HG02973 (cell line): ENCODE measurements around the gene CLEC9A.

Experiments
- ATAC-seq: cut with Tn5 transposase; IDR thresholded peaks from one replicate; pipeline ENCODE4 v1.9.1; 2021; ENCODE audit warnings: moderate library complexity; ENCODE audit not compliant: unreplicated experiment

CLEC9A gene

DNA sequence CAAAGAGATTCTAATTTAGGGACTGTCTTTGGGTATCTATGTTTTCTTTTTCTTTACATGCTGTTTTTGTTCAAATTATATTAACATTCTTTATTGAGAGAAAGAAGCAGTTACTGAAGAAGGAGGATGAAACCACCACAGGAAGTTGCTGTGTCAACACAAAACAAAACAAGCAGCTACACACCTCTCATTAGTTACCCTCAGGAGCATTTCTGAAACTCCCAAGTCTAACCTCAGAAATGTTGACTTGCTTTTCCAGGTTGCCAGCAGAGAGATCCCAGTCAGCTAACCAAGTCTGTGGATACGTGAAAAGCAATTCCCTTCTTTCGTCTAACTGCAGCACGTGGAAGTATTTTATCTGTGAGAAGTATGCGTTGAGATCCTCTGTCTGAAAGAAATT is 34.8 kb downstream of the CLEC9A start:
- no peak for ATAC-seq

DNA sequence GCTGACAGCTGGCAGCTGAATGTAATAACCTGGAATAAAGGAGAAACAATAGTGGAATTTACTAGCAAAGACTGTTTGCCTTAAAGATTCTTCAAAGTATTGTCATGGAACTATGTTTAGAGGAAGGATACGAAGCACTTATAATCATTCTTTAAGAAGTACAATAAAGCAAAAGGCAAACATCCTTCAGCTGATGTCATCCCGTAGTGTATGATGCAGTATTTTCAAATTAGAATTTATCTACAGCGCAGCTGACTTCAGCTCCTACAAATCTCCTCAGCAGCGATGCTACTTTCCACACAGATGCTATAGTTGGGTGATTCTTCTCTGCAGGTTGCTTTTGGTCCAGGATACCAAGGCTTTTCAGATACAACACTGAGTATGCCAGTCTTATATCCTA is 36.8 kb downstream of the CLEC9A start:
- ATAC-seq, result no peak

DNA sequence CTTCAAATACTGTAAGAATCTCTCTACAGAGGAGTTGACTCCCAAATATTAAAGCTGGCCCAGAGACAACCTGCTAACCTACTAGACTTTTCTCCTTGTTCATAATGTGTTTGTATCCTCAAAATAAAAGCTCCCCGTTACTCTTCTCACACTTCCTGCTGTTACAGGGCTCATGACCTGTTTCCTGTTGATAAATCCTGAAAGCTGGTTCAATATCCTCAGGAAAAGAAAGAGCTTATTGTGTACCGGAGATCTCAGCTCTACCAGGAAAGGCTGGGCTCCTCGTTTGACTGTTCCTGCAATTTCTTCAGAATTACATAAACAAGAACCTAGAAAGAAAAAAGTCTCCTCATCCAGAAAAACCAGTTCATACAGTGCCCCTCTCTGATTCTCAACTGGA is 37.5 kb downstream of the CLEC9A start:
- no peak for ATAC-seq

DNA sequence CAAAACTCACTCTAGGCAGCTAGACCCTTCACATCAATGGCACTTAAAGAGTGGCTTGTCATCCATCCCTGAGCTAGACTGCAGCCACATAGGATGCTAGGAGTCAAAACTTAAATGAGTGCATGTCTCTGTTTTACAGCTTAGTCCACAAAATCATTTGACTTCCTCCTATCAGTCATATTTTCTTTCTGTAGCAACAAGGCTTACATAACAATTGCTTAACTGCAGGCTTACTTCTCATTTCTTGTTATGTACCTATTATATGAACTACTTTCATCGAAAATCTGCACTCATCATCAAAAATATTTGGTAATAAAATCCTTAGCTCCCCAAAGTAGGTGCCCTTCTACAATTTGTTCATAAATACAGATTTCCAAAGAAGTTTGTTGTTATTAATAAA is 38.2 kb downstream of the CLEC9A start:
- ATAC-seq, result no peak

DNA sequence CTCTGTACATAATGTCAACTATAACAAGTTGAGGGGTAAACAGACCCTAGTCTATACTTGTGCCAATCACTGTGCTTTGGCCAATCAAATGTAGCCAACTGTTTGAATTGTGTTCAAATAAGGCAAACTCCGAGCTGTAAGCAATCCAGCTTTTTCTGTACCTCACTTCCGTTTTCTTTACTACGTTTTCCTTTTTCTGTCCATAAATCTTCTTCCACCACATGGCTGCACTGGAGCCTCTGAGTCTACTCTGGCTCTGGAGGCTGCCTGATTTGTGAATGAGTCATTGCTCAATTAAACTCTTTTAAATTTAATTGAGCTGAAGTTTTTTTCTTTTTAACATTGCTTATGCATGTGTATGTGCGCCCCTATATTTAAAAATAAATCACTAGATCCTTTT is 38.6 kb downstream of the CLEC9A start:
- no peak for ATAC-seq

DNA sequence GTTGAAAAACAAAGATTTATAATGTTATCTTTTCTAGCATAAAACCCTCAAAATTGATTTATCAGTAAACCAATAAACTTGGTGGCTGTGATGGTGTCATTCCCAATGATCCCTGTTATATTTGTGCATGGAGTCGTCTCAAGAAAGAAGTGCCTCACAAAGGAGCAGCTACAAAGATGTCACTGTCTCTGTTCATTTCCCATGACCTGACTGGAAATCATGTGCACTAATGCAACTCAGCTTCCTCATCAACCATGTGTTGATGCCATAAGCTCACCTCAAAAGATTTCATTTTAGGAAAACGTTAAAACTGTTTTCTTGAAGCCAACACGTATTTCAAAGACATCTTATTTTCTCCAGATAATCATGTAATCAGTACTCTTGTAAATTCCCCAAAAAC is 39.5 kb downstream of the CLEC9A start:
- ATAC-seq, result no peak

DNA sequence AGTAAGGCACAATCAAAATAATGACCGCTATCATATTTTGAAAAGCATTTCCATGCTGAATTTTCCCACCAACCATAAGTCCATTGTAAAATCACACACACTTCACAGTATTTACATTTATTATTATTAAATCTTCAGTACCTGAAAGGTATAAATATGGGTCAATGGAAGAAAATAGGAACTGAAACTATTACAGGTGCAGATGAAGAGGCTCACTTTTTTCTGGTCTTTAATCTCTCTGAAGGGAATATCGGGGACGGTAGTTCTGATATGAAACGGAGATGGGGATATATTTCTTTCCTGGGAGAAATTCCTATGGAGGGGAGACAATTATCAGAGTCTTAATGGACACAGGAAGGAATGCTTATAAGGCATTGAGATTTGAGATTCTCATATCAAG is 39.9 kb downstream of the CLEC9A start:
- ATAC-seq, result no peak

DNA sequence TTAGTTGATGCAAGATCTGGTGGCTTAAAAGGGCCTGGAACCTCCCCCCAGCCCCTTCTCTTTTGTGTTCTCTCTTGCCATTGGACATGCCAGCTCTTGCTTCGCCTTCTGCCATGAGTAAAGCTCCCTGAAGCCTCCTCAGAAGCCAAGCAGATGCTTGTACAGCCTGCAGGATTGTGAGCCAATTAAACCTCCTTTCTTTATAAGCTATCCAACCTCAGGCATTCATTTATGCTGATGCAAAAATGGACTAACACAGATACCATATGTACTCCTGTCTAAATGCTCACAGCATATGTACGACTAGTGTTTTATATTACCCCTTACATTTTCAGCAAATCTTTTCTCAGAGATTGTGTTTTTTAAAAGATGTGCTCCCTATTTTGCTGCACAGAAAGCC is 41.6 kb downstream of the CLEC9A start:
- ATAC-seq, result no peak

DNA sequence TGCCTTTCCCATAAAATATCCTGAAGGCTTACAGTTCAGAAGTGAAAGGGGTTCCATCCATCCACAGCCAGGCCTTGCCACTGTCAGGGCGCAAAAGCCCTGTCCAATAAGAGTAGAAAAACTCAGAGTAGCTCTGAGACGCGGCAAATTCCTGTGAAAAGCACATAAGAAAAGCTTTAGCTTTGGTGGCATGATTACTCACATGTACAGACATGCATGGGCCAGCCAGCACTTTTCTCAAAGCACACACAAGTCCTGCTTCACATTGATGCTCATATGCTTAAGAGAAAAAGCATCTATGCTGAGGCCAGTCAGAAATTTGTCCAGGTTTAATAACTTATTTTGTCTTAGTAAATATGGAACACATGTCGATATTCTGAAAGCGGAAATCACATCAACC is 42.8 kb downstream of the CLEC9A start:
- ATAC-seq, result no peak

DNA sequence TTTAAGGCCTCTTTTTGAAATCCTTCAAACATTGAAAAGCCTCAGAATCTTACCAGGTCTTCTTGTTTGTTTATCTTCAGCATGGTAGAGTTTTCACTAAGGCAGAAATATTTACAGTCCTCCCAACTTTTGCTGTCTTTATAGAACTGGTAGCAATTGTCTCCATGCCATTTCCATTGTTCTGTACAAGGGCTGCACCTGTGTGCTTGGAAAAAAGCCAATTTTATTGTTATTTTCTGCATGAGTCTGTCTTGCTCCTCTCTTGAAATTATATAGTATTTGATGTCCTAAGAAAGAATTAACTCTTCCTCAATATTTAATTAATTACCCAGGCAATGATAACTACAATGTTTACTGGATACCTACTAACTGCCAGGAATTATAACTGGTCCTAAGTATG is 45.0 kb downstream of the CLEC9A start:
- no peak for ATAC-seq

DNA sequence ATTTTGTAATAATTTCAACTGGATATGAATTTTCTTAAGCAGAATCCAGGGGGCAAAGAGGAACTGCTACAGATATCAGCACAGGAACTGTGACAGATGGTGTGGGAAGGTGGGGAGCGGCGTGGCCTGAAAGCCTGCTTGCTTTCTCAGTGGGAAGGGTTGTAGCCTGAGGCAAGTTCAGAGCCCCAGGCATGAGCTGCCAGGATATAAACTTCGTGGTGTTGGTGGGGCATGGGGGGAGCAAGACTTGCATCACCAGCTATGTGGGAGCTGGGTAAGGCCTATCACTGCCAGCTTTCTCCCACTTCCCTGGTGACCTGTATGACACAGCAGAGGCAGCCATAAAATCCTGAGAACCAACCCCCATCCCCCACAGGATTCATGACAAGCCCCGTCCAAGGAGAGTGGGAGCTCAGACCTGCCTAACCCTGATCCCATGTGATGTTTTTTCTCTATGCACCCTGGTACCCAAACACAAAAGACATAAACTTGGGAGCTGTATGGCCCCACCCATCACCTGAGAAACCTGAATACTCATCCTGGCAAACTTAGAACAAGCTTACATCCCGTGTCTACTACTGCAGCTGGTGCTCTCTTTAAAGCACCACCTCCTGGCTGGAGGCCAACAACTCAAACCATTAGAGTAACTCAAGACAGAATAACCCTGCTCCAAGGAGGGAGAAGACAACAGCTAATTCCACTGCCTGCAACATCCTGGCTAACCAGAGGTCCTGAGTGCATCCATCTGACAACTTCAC is 51.8 kb downstream of the CLEC9A start:
- no peak for ATAC-seq

DNA sequence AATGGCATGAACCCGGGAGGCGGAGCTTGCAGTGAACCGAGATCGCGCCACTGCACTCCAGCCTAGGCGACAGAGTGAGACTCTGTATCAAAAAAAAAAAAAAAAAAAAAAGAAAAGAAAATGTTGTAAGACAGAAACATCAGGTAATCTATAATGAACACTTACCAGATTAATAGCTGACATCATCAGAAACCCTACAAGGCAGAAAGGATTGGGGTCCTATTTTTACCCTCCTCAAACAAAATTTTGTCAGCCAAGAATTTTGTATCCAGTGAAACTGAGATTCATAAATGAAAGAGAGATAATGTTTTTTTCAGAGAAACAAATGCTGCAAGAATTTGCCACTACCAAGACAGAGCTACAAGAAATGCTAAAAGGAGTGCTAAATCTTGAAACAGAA is 54.3 kb downstream of the CLEC9A start:
- no peak for ATAC-seq

DNA sequence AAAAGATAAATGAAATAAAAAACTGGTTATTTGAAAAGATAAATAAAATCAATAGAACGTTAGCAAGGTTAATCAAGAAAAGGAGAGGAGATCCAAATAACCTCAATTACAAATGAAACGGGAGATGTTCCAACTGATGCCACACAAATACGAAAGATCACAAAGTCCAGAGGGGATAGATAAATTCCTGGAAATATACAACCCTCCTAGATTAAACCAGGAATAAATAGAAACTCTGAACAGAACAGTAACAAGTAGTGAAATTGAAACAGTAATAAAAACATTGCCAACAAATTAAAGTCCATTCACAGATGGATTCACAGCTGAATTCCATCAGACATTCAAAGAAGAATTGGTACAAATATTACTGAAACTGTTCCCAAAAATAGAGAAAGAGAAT is 55.9 kb downstream of the CLEC9A start:
- ATAC-seq, result no peak

DNA sequence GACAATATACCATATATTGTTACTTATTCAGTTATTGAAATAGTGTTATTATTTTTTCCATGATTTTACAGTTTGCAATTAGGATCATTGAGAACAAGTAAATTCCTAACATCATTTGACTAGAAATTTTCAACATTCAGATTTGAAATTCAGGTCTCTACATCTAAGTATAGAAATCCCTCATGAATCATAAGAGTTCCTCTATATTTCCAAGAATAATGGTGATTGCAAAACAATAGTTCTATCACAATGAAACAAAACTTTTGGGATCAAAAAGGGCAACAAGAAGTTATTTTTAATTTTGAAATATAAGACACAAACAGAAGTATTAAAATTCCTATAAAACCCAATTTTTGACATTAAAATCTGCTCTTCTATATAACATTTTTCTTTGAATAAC is 57.5 kb downstream of the CLEC9A start:
- ATAC-seq, result no peak

DNA sequence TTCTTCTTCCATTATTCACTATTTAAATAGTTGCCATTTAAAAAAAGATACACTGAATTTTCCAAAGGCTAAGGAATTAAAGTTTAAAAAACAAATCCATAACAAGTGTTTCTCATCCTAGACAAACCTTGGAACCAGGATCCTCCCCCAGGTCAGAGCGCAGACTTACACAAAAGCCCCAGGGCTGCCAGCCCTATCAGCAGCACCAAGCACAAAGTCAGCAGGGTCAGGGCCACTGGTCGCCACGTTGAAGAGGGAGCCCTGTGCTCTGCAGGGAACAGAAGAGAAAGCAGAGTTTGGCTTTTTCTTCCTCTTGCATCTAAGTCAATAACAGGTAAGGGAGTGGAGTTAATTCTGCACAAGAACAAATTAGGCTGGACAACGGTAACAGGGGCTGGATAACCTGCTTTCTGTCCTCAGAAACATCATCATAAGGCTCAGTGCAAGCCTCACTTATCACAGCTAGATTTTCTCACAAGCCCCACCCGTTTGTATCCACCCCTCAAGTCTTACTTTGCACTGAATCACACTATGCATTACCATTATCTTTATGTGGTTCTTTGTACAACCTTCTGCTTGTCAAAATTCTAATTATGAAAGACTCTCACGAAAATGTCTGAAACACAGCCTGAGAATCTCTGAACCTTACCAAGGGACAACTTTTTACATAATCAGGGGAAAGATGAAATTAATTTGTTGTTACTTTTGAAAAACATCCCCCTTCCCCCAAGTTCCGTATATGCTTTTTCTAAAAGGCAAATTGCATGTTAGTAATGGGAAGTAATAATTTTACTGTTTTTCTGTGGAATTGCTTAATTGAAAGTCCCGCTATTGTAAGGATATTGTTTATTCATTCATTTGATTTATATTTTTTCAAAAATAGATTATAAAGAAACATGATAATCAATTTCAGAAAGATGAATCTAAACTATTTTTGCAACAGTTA is 58.7 kb downstream of the CLEC9A start:
- ATAC-seq, result no peak

DNA sequence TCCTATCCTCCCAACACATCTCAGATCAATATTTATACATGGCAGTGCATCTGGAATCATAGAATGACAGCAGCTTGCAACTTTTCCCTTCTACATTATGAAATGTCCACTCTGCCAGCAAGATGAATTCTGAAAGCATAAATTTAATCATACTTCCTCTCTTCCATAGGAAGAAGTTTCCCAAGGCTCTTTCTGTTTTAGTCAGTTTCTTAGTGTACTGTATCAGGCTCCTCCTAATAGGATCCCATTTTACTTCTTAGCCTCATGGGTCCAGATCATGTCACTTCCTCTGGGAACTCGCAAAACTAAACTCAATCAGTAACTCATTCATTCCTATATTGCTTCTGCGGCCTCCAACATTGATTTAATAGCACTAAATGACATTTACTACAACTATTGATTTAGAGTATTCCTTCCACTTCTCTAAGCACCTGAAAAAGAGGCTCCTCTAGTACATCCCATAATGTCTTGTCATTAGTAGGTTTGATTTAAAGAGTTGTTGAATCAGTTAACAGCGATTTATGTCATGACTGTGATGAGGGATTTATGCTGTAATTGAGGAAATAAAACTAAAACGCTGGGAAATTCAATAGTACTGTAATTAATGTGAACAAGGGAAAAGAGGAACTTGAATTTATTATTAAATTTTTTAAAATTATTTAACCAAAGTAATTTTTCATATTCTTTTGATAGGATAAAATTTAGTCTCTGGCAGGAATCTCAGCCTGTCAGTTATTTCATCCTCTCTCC is 64.3 kb downstream of the CLEC9A start:
- no peak for ATAC-seq

DNA sequence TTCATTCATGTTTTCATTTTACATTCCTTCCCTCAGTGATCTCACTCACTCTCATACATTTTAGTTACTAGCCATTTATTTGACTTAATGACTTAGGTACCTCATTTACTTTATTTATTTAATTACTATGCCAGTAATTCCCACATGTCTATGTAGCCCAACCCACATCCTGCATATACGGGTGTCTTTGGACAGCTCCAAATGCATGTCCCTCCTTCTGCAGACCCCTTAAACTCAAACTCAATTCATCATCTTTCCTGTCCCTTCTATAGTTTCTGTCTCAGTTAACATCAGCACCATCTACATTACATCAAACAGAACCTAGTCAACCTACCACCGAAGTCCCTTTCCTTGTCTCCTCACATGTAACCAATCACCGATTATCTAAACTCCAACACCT is 65.5 kb downstream of the CLEC9A start:
- no peak for ATAC-seq

DNA sequence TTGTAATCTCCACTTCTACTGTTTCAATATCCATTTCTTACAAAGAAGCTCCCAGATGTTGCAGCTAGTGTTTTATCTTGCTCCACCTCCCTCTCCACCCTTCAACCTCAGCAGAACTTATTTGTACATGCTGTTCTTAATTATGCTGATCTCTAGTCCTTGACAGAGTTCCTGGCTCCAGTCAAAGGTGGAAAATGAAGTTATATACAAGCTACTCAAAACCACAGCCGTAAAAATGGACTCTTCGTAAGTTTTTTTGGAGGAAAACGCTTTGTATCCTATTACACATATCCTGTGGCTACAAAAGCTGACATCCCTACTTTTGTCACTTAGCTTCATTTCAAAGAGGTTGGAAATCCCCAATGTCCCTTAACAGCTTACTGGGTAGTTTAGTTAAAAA is 67.0 kb downstream of the CLEC9A start:
- no peak for ATAC-seq

DNA sequence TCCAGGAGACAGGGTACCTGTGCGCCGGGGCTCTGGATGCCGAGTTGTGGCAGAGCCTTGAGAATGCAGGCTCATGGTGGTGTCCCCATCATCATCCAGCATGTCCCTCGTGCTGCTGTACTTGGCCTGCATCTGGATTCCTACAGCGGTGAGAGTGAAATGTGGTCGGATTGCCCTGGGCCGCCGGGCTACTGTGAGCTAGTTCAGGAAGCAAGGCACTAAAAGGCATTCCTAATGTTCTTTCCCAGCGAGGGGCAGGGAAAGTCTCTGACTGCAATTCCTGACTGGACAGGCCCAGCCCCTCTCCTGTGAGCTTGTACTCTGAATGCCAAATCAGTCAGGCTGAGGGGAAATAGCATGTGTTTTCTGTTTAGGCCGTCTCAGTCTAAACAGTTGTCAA is 68.3 kb downstream of the CLEC9A start, which contains the start of gene CLEC1A:
Gene CLEC1A, minus strand, starts transcription at position 195 of the 400 bp plus-strand sequence. Its CDS starts 63 bp downstream, at position 132.
- no peak for ATAC-seq

DNA sequence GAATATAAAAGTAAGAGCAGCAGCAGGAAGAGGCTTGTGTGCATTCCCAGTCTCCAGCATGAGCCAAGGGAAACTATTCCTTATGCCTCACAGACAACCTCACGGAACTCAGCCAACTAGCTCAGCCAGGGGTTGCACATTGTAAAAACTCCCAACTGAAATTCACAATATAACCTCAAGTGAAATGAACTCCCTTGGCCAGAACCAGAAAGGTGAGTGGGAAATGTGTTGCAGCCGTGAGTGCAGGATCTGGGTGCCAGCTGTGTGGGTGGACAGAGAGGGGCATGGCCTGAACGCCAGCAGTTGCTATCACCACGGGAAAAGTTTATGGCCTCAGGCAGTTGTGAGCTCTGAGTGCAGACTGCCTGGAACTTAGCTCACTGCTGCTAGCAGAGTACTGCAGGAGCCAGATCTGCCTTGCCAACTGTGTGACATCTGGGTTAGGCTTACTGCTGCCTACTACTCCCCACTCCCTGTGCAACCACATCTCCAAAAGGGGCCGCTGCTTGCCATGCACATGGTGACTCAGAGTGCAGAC is 70.6 kb downstream of the CLEC9A start:
- no peak for ATAC-seq

DNA sequence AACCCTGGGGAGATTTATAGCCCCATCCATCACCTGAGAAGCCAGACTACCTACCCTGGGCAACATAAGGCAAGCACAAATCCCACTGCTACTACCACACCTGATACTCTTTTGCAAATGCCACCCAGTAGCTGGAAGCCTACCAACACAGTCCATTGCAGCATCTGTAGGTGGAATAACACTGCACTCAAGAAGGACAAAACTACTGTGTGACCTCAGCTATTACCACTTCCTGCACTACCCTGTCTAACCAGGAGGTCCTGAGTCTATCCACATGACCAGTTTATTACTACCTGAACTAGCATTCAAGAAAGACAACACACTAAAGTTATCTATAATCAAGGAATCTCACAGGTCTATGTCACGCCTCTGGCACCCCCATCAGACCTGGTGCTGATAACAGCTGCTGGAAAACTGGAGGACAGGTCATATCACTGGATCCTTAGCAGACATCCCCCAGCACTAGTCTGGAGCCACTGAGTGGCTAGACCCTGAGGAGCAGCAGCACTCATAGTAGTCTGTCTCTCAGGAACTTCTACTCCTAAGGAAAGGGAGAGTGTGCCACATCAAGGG is 71.3 kb downstream of the CLEC9A start:
- no peak for ATAC-seq
